HG03565 (cell line): ENCODE results near the gene FBXO28.
"Not testable (repeated sequence)": the region's sequence is repeated elsewhere in the genome, so short reads cannot be mapped to it uniquely, and the experiment has no call there.

ENCODE experiments used
- ATAC-seq: cut with Tn5 transposase; IDR thresholded peaks from one replicate; pipeline ENCODE4 v1.9.1; 2021; ENCODE audit warnings: mild to moderate bottlenecking, moderate library complexity; ENCODE audit not compliant: unreplicated experiment

Gene FBXO28

GRCh38 chr1:224183591-224184312, 69.8 kb downstream of the FBXO28 start:
- peak; percentile 30 for ATAC-seq

- ATAC-seq: no peak
Observed at GRCh38 chr1:224185208-224185607, 71.3 kb downstream of the FBXO28 start.

GRCh38 chr1:224188286-224188685, 74.4 kb downstream of the FBXO28 start:
- no peak for ATAC-seq

GRCh38 chr1:224189561-224189960, 75.7 kb downstream of the FBXO28 start:
- ATAC-seq: no peak

- ATAC-seq: no peak
Observed at GRCh38 chr1:224192082-224192788, 78.3 kb downstream of the FBXO28 start.

GRCh38 chr1:224193319-224193966, 79.5 kb downstream of the FBXO28 start:
- ATAC-seq: no peak

- no peak for ATAC-seq
Observed at GRCh38 chr1:224196813-224197600, 83.1 kb downstream of the FBXO28 start.

GRCh38 chr1:224198572-224198971, 84.7 kb downstream of the FBXO28 start:
- no peak for ATAC-seq

- ATAC-seq: no peak
Observed at GRCh38 chr1:224199679-224200078, 85.8 kb downstream of the FBXO28 start.

GRCh38 chr1:224201383-224201782, 87.5 kb downstream of the FBXO28 start:
- no peak for ATAC-seq

- no peak for ATAC-seq
Observed at GRCh38 chr1:224201853-224202252, 87.9 kb downstream of the FBXO28 start.

- peak; percentile 71 for ATAC-seq
Observed at GRCh38 chr1:224203243-224204016, 89.5 kb downstream of the FBXO28 start.

- no peak for ATAC-seq
Observed at GRCh38 chr1:224205438-224205840, 91.5 kb downstream of the FBXO28 start.

GRCh38 chr1:224205931-224206538, 92.1 kb downstream of the FBXO28 start:
- ATAC-seq: not testable (repeated sequence)

- no peak for ATAC-seq
Observed at GRCh38 chr1:224211206-224211962, 97.5 kb downstream of the FBXO28 start.
